GM11168 (cell line): ENCODE results near the gene LPCAT4.
"Not testable (repeated sequence)": the region's sequence is repeated elsewhere in the genome, so short reads cannot be mapped to it uniquely, and the experiment has no call there.

Experiments used
- in situ Hi-C: fragments of 300-500 bp; cut with MboI; formaldehyde crosslinking; loops from one replicate; pipeline ENCODE4 v1.12.0; 2022; ENCODE audit warnings: low sequenced_read_pairs; ENCODE audit not compliant: unreplicated experiment

Gene LPCAT4

GRCh38 chr15:34364041-34364440 is 3.0 kb downstream of the LPCAT4 start:
- in situ Hi-C loops: no loop called here

GRCh38 chr15:34362047-34362773 is 4.8 kb downstream of the LPCAT4 start:
- in situ Hi-C loops: no loop called here

GRCh38 chr15:34361278-34361677 is 5.7 kb downstream of the LPCAT4 start:
- in situ Hi-C loops: no loop called here

GRCh38 chr15:34360298-34360697 is 6.7 kb downstream of the LPCAT4 start:
- in situ Hi-C loops: no loop called here

GRCh38 chr15:34359416-34359815 is 7.6 kb downstream of the LPCAT4 start:
- in situ Hi-C loops: no loop called here

GRCh38 chr15:34358948-34359347 is 8.0 kb downstream of the LPCAT4 start:
- in situ Hi-C loops: no loop called here

- in situ Hi-C loops: no loop called here
These were observed 8.6 kb downstream of the LPCAT4 start for GRCh38 chr15:34358367-34358766.

GRCh38 chr15:34357653-34358052 is 9.3 kb downstream of the LPCAT4 start:
- in situ Hi-C loops: no loop called here

GRCh38 chr15:34355241-34355640 is 11.8 kb downstream of the LPCAT4 start:
- in situ Hi-C loops: no loop called here

GRCh38 chr15:34354286-34354685 is 12.7 kb downstream of the LPCAT4 start:
- in situ Hi-C loops: no loop called here

GRCh38 chr15:34353627-34354026 is 13.4 kb downstream of the LPCAT4 start:
- in situ Hi-C loops: no loop called here

- in situ Hi-C loops: not testable (repeated sequence)
These were observed 14.0 kb downstream of the LPCAT4 start for GRCh38 chr15:34352996-34353395.

GRCh38 chr15:34349769-34350168 is 17.2 kb downstream of the LPCAT4 start:
- in situ Hi-C loops: no loop called here

GRCh38 chr15:34348735-34349300 is 18.2 kb downstream of the LPCAT4 start:
- in situ Hi-C loops: no loop called here

GRCh38 chr15:34347951-34348638 is 18.9 kb downstream of the LPCAT4 start:
- in situ Hi-C loops: no loop called here

- in situ Hi-C loops: no loop called here
These were observed 24.0 kb downstream of the LPCAT4 start, which contains the start of the genes NOP10 and NUTM1 for GRCh38 chr15:34342737-34343575. Gene NOP10 (minus strand): TSS chr15:34343136. CDS start chr15:34343073, 63 bp downstream. Gene NUTM1 (plus strand): TSS chr15:34343315. CDS start chr15:34343697, 382 bp downstream.

GRCh38 chr15:34342213-34342736 is 24.7 kb downstream of the LPCAT4 start:
- in situ Hi-C loops: not testable (repeated sequence)

- in situ Hi-C loops: no loop called here
These were observed 25.4 kb downstream of the LPCAT4 start for GRCh38 chr15:34341381-34342212.

- in situ Hi-C loops: no loop called here
These were observed 27.1 kb downstream of the LPCAT4 start for GRCh38 chr15:34339946-34340345.
